Activated naive CD4-positive, alpha-beta T cell treated with Interleukin-2 at 50 U/mL for 16 hours (primary cell): ENCODE data around the gene CHMP2A.
A peak's percentile ranks its signal among the peaks of the same experiment; 100 is the strongest.

Experiments
- DNase-seq: peaks from one replicate; pipeline ENCODE4 v3.0.0-alpha.2; 2020

CHMP2A gene

GRCh38 chr19:58569943-58570670 is 15.2 kb upstream of the CHMP2A start:
- no peak for DNase-seq

- DNase-seq: no peak
Observed at GRCh38 chr19:58569191-58569942, 14.5 kb upstream of the CHMP2A start.

- DNase-seq: no peak
Observed at GRCh38 chr19:58568453-58569130, 13.7 kb upstream of the CHMP2A start.

- no peak for DNase-seq
Observed at GRCh38 chr19:58566989-58567388, 12.1 kb upstream of the CHMP2A start.

GRCh38 chr19:58563823-58564222 is 8.9 kb upstream of the CHMP2A start:
- DNase-seq: no peak

GRCh38 chr19:58563034-58563573 is 8.2 kb upstream of the CHMP2A start:
- no peak for DNase-seq

GRCh38 chr19:58562122-58563033 is 7.5 kb upstream of the CHMP2A start:
- DNase-seq: peak; percentile 40

- no peak for DNase-seq
Observed at GRCh38 chr19:58561373-58562121, 6.6 kb upstream of the CHMP2A start.

- DNase-seq: no peak
Observed at GRCh38 chr19:58560921-58561320, 6.0 kb upstream of the CHMP2A start.

GRCh38 chr19:58560007-58560887 is 5.3 kb upstream of the CHMP2A start:
- DNase-seq: no peak

GRCh38 chr19:58559275-58560006 is 4.5 kb upstream of the CHMP2A start:
- peak; percentile 67 for DNase-seq

- DNase-seq: peak; percentile 99
Observed at GRCh38 chr19:58558623-58559274, 3.8 kb upstream of the CHMP2A start.

GRCh38 chr19:58558066-58558622 is 3.2 kb upstream of the CHMP2A start, which contains the start of gene UBE2M:
Gene UBE2M, minus strand, starts transcription at chr19:58558611. Its CDS starts 230 bp downstream, at chr19:58558381.
- DNase-seq: peak; percentile 71

GRCh38 chr19:58557221-58558065 is 2.5 kb upstream of the CHMP2A start:
- DNase-seq: no peak

- no peak for DNase-seq
Observed at GRCh38 chr19:58556622-58557220, 1.8 kb upstream of the CHMP2A start.

- DNase-seq: no peak
Observed at GRCh38 chr19:58555920-58556621, 1.2 kb upstream of the CHMP2A start.
